CD4-positive, alpha-beta memory T cell (primary cell): ENCODE measurements around the gene JAKMIP1. TPM values are rescaled to one million over a fixed set of nuclear protein-coding genes. Genes with fewer than 3 reads are reported as not detected.

ENCODE experiments used
- CTCF ChIA-PET: fragments of 350-600 bp; sonication (Branson Sonifier 250); formaldehyde crosslinking; loops from one replicate; lab custom pipeline; 2021; ENCODE audit warnings: inconsistent platforms; ENCODE audit not compliant: partially characterized antibody; lab: Charles Lee
- POLR2A ChIA-PET: fragments of 350-600 bp; sonication (Branson Sonifier 250); formaldehyde crosslinking; loops from one replicate; lab custom pipeline; 2021; ENCODE audit not compliant: partially characterized antibody; lab: Charles Lee
- DNase-seq, 5 donors: peaks; one replicate each; pipeline versions ENCODE4 v3.0.0 to v3.0.0-alpha.2; 2020 to 2022; ENCODE audit warnings: mixed read lengths in 1 of 5
- H3K27ac ChIP-seq: one replicate; pipeline ENCODE4 v1.7.0; 2013; ENCODE audit warnings: low read depth, low read length
- H3K27me3 ChIP-seq: 2 replicates; pipeline ENCODE4 v1.7.0; 2013; ENCODE audit warnings: mild to moderate bottlenecking, low read length, moderate library complexity; ENCODE audit not compliant: insufficient read depth
- H3K36me3 ChIP-seq: 2 replicates; pipeline ENCODE4 v1.7.0; 2013; ENCODE audit warnings: mild to moderate bottlenecking, low read length, moderate library complexity; ENCODE audit not compliant: insufficient read depth
- H3K4me1 ChIP-seq: 2 replicates; pipeline ENCODE4 v1.7.0; 2013; ENCODE audit warnings: mild to moderate bottlenecking, low read length, moderate library complexity; ENCODE audit not compliant: insufficient read depth
- H3K4me3 ChIP-seq, 2 donors: one replicate each; pipeline ENCODE4 v1.7.0; 2013; ENCODE audit warnings: low read length in 2 of 2, mild to moderate bottlenecking in 1 of 2
- H3K9me3 ChIP-seq, 2 donors: one replicate each; pipeline ENCODE4 v1.7.0; 2013; ENCODE audit warnings: low read length in 2 of 2, control low read depth in 1 of 2; ENCODE audit not compliant: control insufficient read depth in 1 of 2
- H3K27ac Mint-ChIP-seq, 7 donors: one replicate each; pipeline ENCODE4 v1.8.0; 2020 to 2021; ENCODE audit warnings: mixed read lengths in 7 of 7, mild to moderate bottlenecking in 6 of 7, inconsistent platforms in 3 of 7, moderate library complexity in 3 of 7
- H3K27me3 Mint-ChIP-seq, 2 donors: one replicate each; pipeline ENCODE4 v1.8.0; 2020 to 2021; ENCODE audit warnings: mixed read lengths in 2 of 2
- H3K36me3 Mint-ChIP-seq, 2 donors: one replicate each; pipeline ENCODE4 v1.8.0; 2020 to 2021; ENCODE audit warnings: mixed read lengths in 2 of 2, inconsistent platforms in 1 of 2, mild to moderate bottlenecking in 1 of 2
- H3K4me1 Mint-ChIP-seq, 4 donors: one replicate each; pipeline ENCODE4 v1.8.0; 2020 to 2021; ENCODE audit warnings: mixed read lengths in 4 of 4, mild to moderate bottlenecking in 1 of 4
- H3K4me3 Mint-ChIP-seq, 8 donors: one replicate each; pipeline ENCODE4 v1.8.0; 2020 to 2021; ENCODE audit warnings: mixed read lengths in 8 of 8, mild to moderate bottlenecking in 7 of 8, moderate library complexity in 6 of 8, inconsistent platforms in 3 of 8
- H3K9me3 Mint-ChIP-seq, 8 donors: one replicate each; pipeline ENCODE4 v1.8.0; 2020 to 2021; ENCODE audit warnings: mixed read lengths in 8 of 8, mild to moderate bottlenecking in 5 of 8, inconsistent platforms in 3 of 8, moderate library complexity in 1 of 8
- intact Hi-C: fragments of 100-400 bp; cut with micrococcal nuclease; formaldehyde crosslinking; loops from one replicate; pipeline ENCODE4 v1.15.1; 2023
- polyA plus RNA-seq, 2 donors: library from polyadenylated mRNA; unstranded; fragments of 300-500 nt; fragmentation: Illumina TruSeq; gene quantifications; one replicate each; pipeline ENCODE4 v1.2.3, GENCODE V29; 2021
- total RNA-seq, 2 experiments: library from RNA; stranded (reverse); gene quantifications; one replicate each; pipeline ENCODE4 v1.2.3, GENCODE V29; 2021

The JAKMIP1 gene
- total and polyA plus RNA-seq, 4 experiments from 2014 or later = 2.5 to 11.5 (median 3.3) TPM

- intact Hi-C loops = no loop called here
- Mint-ChIP-seq H3K4me1 (no peaks in the 10 kb centered on the region), H3K27ac (no peak overlapping the region), H3K9me3 (peaks cover 0 to 28% (median 18%) of the 10 kb centered on the region in 8 donors), H3K4me3 (no peak overlapping the region), H3K36me3 (peaks cover 29 to 33% of the 10 kb centered on the region in 2 donors), H3K27me3 (no peaks in the 10 kb centered on the region)
- ChIA-PET CTCF (no interaction called here), POLR2A (no interaction called here)
- H3K9me3 ChIP-seq = peaks cover 0 to 21% of the 10 kb centered on the region in 2 donors
- peaks cover 6% of the 10 kb centered on the region for H3K36me3 ChIP-seq
- no peaks in the 10 kb centered on the region for H3K4me1 ChIP-seq
- no peak overlapping the region for H3K27ac ChIP-seq
- no peaks in the 10 kb centered on the region for H3K27me3 ChIP-seq
- no peak overlapping the region for H3K4me3 ChIP-seq
- DNase-seq = no peak
These were observed 144.9 kb downstream of the JAKMIP1 start for GRCh38 chr4:6055436-6055835.

- Mint-ChIP-seq H3K27me3 (no peaks in the 10 kb centered on the region), H3K4me1 (no peaks in the 10 kb centered on the region), H3K4me3 (no peak overlapping the region), H3K9me3 (peaks cover 0 to 24% (median 14%) of the 10 kb centered on the region in 8 donors), H3K27ac (no peak overlapping the region), H3K36me3 (peaks cover 25 to 29% of the 10 kb centered on the region in 2 donors)
- peaks cover 0 to 18% of the 10 kb centered on the region in 2 donors for H3K9me3 ChIP-seq
- no peak overlapping the region for H3K27ac ChIP-seq
- ChIA-PET CTCF (no interaction called here), POLR2A (no interaction called here)
- H3K4me1 ChIP-seq = no peaks in the 10 kb centered on the region
- H3K27me3 ChIP-seq = no peaks in the 10 kb centered on the region
- no peak overlapping the region for H3K4me3 ChIP-seq
- peaks cover 6% of the 10 kb centered on the region for H3K36me3 ChIP-seq
- intact Hi-C loops = no loop called here
- no peak for DNase-seq
These were observed 145.3 kb downstream of the JAKMIP1 start for GRCh38 chr4:6055030-6055429.

GRCh38 chr4:6054162-6054922 is 146.0 kb downstream of the JAKMIP1 start:
- CTCF ChIA-PET = no interaction called here
- intact Hi-C loops = no loop called here
- POLR2A ChIA-PET = no interaction called here
- no peaks in the 10 kb centered on the region for H3K27me3 ChIP-seq
- H3K27ac Mint-ChIP-seq = peak overlapping the region in 1 of 7 donors; percentile 15
- no peaks in the 10 kb centered on the region for H3K27me3 Mint-ChIP-seq
- H3K36me3 ChIP-seq = peaks cover 6% of the 10 kb centered on the region
- no peak overlapping the region for H3K4me3 ChIP-seq
- no peak for DNase-seq
- peaks cover 0 to 2% (median 0%) of the 10 kb centered on the region in 4 donors for H3K4me1 Mint-ChIP-seq
- H3K4me1 ChIP-seq = no peaks in the 10 kb centered on the region
- no peak overlapping the region for H3K4me3 Mint-ChIP-seq
- peaks cover 24 to 26% of the 10 kb centered on the region in 2 donors for H3K36me3 Mint-ChIP-seq
- H3K27ac ChIP-seq = no peak overlapping the region
- H3K9me3 Mint-ChIP-seq = peaks cover 0 to 17% (median 11%) of the 10 kb centered on the region in 8 donors
- peaks cover 0 to 12% of the 10 kb centered on the region in 2 donors for H3K9me3 ChIP-seq

GRCh38 chr4:6052679-6053078 is 147.7 kb downstream of the JAKMIP1 start:
- Histone ChIP-seq H3K9me3 (no peaks in the 10 kb centered on the region), H3K27ac (no peak overlapping the region), H3K27me3 (no peaks in the 10 kb centered on the region), H3K4me3 (no peak overlapping the region), H3K36me3 (peaks cover 2% of the 10 kb centered on the region), H3K4me1 (no peaks in the 10 kb centered on the region)
- no peak for DNase-seq
- Mint-ChIP-seq H3K4me1 (peaks cover 0 to 6% (median 3%) of the 10 kb centered on the region in 4 donors), H3K9me3 (peaks cover 0 to 5% (median 0%) of the 10 kb centered on the region in 8 donors), H3K4me3 (no peak overlapping the region), H3K27me3 (no peaks in the 10 kb centered on the region), H3K27ac (no peak overlapping the region), H3K36me3 (peaks cover 12 to 15% of the 10 kb centered on the region in 2 donors)
- intact Hi-C loops = no loop called here
- CTCF ChIA-PET = no interaction called here
- POLR2A ChIA-PET = no interaction called here

GRCh38 chr4:6050551-6050950 is 149.8 kb downstream of the JAKMIP1 start:
- POLR2A ChIA-PET = no interaction called here
- no peaks in the 10 kb centered on the region for H3K9me3 ChIP-seq
- Mint-ChIP-seq H3K9me3 (no peaks in the 10 kb centered on the region), H3K4me1 (peaks cover 0 to 6% (median 3%) of the 10 kb centered on the region in 4 donors), H3K27ac (no peak overlapping the region), H3K4me3 (no peak overlapping the region), H3K27me3 (no peaks in the 10 kb centered on the region), H3K36me3 (peaks cover 7 to 11% of the 10 kb centered on the region in 2 donors)
- H3K36me3 ChIP-seq = no peaks in the 10 kb centered on the region
- H3K4me3 ChIP-seq = no peak overlapping the region
- H3K4me1 ChIP-seq = no peaks in the 10 kb centered on the region
- no peak overlapping the region for H3K27ac ChIP-seq
- no peaks in the 10 kb centered on the region for H3K27me3 ChIP-seq
- CTCF ChIA-PET = no interaction called here
- intact Hi-C loops = no loop called here
- DNase-seq = no peak

- no peaks in the 10 kb centered on the region for H3K36me3 ChIP-seq
- no peaks in the 10 kb centered on the region for H3K4me1 ChIP-seq
- H3K4me1 Mint-ChIP-seq = peaks cover 0 to 6% (median 3%) of the 10 kb centered on the region in 4 donors
- no peaks in the 10 kb centered on the region for H3K27me3 ChIP-seq
- H3K9me3 Mint-ChIP-seq = no peaks in the 10 kb centered on the region
- intact Hi-C loops = no loop called here
- H3K36me3 Mint-ChIP-seq = peaks cover 7 to 11% of the 10 kb centered on the region in 2 donors
- CTCF ChIA-PET = no interaction called here
- DNase-seq = no peak
- POLR2A ChIA-PET = no interaction called here
- no peak overlapping the region for H3K27ac Mint-ChIP-seq
- H3K4me3 ChIP-seq = no peak overlapping the region
- H3K27me3 Mint-ChIP-seq = no peaks in the 10 kb centered on the region
- H3K27ac ChIP-seq = no peak overlapping the region
- no peak overlapping the region for H3K4me3 Mint-ChIP-seq
- H3K9me3 ChIP-seq = no peaks in the 10 kb centered on the region
These were observed 150.4 kb downstream of the JAKMIP1 start for GRCh38 chr4:6049985-6050384.

GRCh38 chr4:6049278-6049677 is 151.1 kb downstream of the JAKMIP1 start:
- CTCF ChIA-PET = no interaction called here

More at GRCh38 chr4:6049278-6049677, 151.1 kb downstream of the JAKMIP1 start:
- Mint-ChIP-seq H3K4me3 (no peak overlapping the region), H3K36me3 (peaks cover 7 to 10% of the 10 kb centered on the region in 2 donors), H3K27ac (no peak overlapping the region), H3K9me3 (no peaks in the 10 kb centered on the region), H3K4me1 (peaks cover 0 to 6% (median 3%) of the 10 kb centered on the region in 4 donors), H3K27me3 (no peaks in the 10 kb centered on the region)
- Histone ChIP-seq H3K36me3 (no peaks in the 10 kb centered on the region), H3K27me3 (no peaks in the 10 kb centered on the region), H3K27ac (no peak overlapping the region), H3K4me3 (no peak overlapping the region), H3K4me1 (no peaks in the 10 kb centered on the region), H3K9me3 (no peaks in the 10 kb centered on the region)
- intact Hi-C loops = no loop called here
- DNase-seq = no peak
- POLR2A ChIA-PET = no interaction called here
